SK-N-MC (cell line): Measurements from ENCODE around the gene CYB5R3.

Experiments
- EZH2 ChIP-seq: fragments of 200-600 bp; sonication (generic); IDR thresholded peaks from one replicate; pipeline ENCODE4 v1.6.1; 2017; ENCODE audit warnings: antibody characterized with exemption
- POLR2AphosphoS5 ChIP-seq: IDR thresholded peaks from 2 replicates; pipeline ENCODE4 v1.6.1; 2012; ENCODE audit warnings: mild to moderate bottlenecking, low read depth, low read length, borderline replicate concordance

GRCh38 chr22:42621505-42622002 lies 27.6 kb downstream of the CYB5R3 start:
- TF ChIP-seq POLR2AphosphoS5 (no peak), EZH2 (no peak)
